Activated naive CD4-positive, alpha-beta T cell treated with anti-CD3 and anti-CD28 coated beads, Interleukin-2, amount 50 U/mL, for 24 hours (primary cell): ENCODE results near the gene PHLDB3.
"Not testable (repeated sequence)": the region's sequence is repeated elsewhere in the genome, so short reads cannot be mapped to it uniquely, and the experiment has no call there.

Experiments used
- H3K27ac Mint-ChIP-seq: one replicate; pipeline ENCODE4 v1.8.0; 2021; ENCODE audit warnings: mild to moderate bottlenecking, mixed read lengths
- H3K27me3 Mint-ChIP-seq: one replicate; pipeline ENCODE4 v1.8.0; 2021; ENCODE audit warnings: mixed read lengths
- H3K36me3 Mint-ChIP-seq: one replicate; pipeline ENCODE4 v1.8.0; 2021; ENCODE audit warnings: mixed read lengths
- H3K4me1 Mint-ChIP-seq: one replicate; pipeline ENCODE4 v1.8.0; 2021; ENCODE audit warnings: mixed read lengths
- H3K4me3 Mint-ChIP-seq: one replicate; pipeline ENCODE4 v1.8.0; 2021; ENCODE audit warnings: mild to moderate bottlenecking, mixed read lengths
- H3K9me3 Mint-ChIP-seq: one replicate; pipeline ENCODE4 v1.8.0; 2021; ENCODE audit warnings: mixed read lengths

The PHLDB3 gene

GRCh38 chr19:43534305-43534815, 29.8 kb upstream of the PHLDB3 start:
- Mint-ChIP-seq H3K36me3 (peaks cover 15% of the 10 kb centered on the region), H3K4me1 (peaks cover 25% of the 10 kb centered on the region), H3K27me3 (no peaks in the 10 kb centered on the region), H3K4me3 (peak overlapping the region; percentile 92), H3K9me3 (peaks cover 4% of the 10 kb centered on the region), H3K27ac (peak overlapping the region; percentile 97)

- peaks cover 25% of the 10 kb centered on the region for H3K4me1 Mint-ChIP-seq
- H3K27me3 Mint-ChIP-seq: no peaks in the 10 kb centered on the region
- H3K27ac Mint-ChIP-seq: peak overlapping the region; percentile 97
- H3K9me3 Mint-ChIP-seq: no peaks in the 10 kb centered on the region
- H3K4me3 Mint-ChIP-seq: peak overlapping the region; percentile 92
- peaks cover 10% of the 10 kb centered on the region for H3K36me3 Mint-ChIP-seq
These were observed 29.2 kb upstream of the PHLDB3 start for GRCh38 chr19:43533546-43534304.

- Mint-ChIP-seq H3K27me3 (no peaks in the 10 kb centered on the region), H3K4me1 (peaks cover 25% of the 10 kb centered on the region), H3K36me3 (peaks cover 4% of the 10 kb centered on the region), H3K27ac (peak within 1 kb of the TSS; percentile 97), H3K9me3 (no peaks in the 10 kb centered on the region), H3K4me3 (peak within 1 kb of the TSS; percentile 92)
These were observed 28.5 kb upstream of the PHLDB3 start, which contains the start of gene ZNF575 for GRCh38 chr19:43532962-43533545. Gene ZNF575, plus strand, starts transcription at chr19:43533188. Its CDS starts 1,235 bp downstream, at chr19:43534423.

GRCh38 chr19:43532571-43532961, 28.0 kb upstream of the PHLDB3 start:
- Mint-ChIP-seq H3K27ac (peak overlapping the region; percentile 84), H3K36me3 (peaks cover 4% of the 10 kb centered on the region), H3K27me3 (no peaks in the 10 kb centered on the region), H3K9me3 (no peaks in the 10 kb centered on the region), H3K4me3 (peak overlapping the region; percentile 92), H3K4me1 (peaks cover 25% of the 10 kb centered on the region)

GRCh38 chr19:43527860-43528622, 23.5 kb upstream of the PHLDB3 start:
- Mint-ChIP-seq H3K36me3 (no peaks in the 10 kb centered on the region), H3K27ac (peak overlapping the region; percentile 8), H3K27me3 (no peaks in the 10 kb centered on the region), H3K4me1 (peaks cover 26% of the 10 kb centered on the region), H3K4me3 (no peak overlapping the region), H3K9me3 (no peaks in the 10 kb centered on the region)

GRCh38 chr19:43526884-43527859, 22.6 kb upstream of the PHLDB3 start, which contains the start of gene ETHE1:
Gene ETHE1, minus strand, starts transcription at chr19:43527201. Its CDS starts 24 bp downstream, at chr19:43527177.
- H3K9me3 Mint-ChIP-seq: no peaks in the 10 kb centered on the region
- H3K27me3 Mint-ChIP-seq: no peaks in the 10 kb centered on the region
- H3K36me3 Mint-ChIP-seq: no peaks in the 10 kb centered on the region

GRCh38 chr19:43525836-43526771, 21.6 kb upstream of the PHLDB3 start:
- peaks cover 21% of the 10 kb centered on the region for H3K4me1 Mint-ChIP-seq
- H3K9me3 Mint-ChIP-seq: no peaks in the 10 kb centered on the region
- peak overlapping the region; percentile 96 for H3K4me3 Mint-ChIP-seq
- no peaks in the 10 kb centered on the region for H3K36me3 Mint-ChIP-seq
- H3K27me3 Mint-ChIP-seq: no peaks in the 10 kb centered on the region
- H3K27ac Mint-ChIP-seq: peak overlapping the region; percentile 83

More at GRCh38 chr19:43526884-43527859, 22.6 kb upstream of the PHLDB3 start, which contains the start of gene ETHE1:
- Mint-ChIP-seq H3K27ac (peak within 1 kb of the TSS; percentile 95), H3K4me3 (peak within 1 kb of the TSS; percentile 96), H3K4me1 (peaks cover 21% of the 10 kb centered on the region)

GRCh38 chr19:43524922-43525835, 20.6 kb upstream of the PHLDB3 start:
- peak overlapping the region; percentile 83 for H3K27ac Mint-ChIP-seq
- H3K4me3 Mint-ChIP-seq: peak overlapping the region; percentile 96
- peaks cover 21% of the 10 kb centered on the region for H3K4me1 Mint-ChIP-seq

GRCh38 chr19:43523696-43524095, 19.1 kb upstream of the PHLDB3 start:
- not testable (repeated sequence) for H3K36me3 Mint-ChIP-seq, H3K27me3 Mint-ChIP-seq, H3K9me3 Mint-ChIP-seq, H3K4me3 Mint-ChIP-seq, H3K27ac Mint-ChIP-seq
- H3K4me1 Mint-ChIP-seq: peaks cover 27% of the 10 kb centered on the region

More at GRCh38 chr19:43524922-43525835, 20.6 kb upstream of the PHLDB3 start:
- no peaks in the 10 kb centered on the region for H3K9me3 Mint-ChIP-seq
- no peaks in the 10 kb centered on the region for H3K36me3 Mint-ChIP-seq
- no peaks in the 10 kb centered on the region for H3K27me3 Mint-ChIP-seq

- Mint-ChIP-seq H3K27ac (peak overlapping the region; percentile 83), H3K27me3 (no peaks in the 10 kb centered on the region), H3K9me3 (no peaks in the 10 kb centered on the region)
These were observed 18.4 kb upstream of the PHLDB3 start for GRCh38 chr19:43522929-43523328.

GRCh38 chr19:43519436-43520088, 15.0 kb upstream of the PHLDB3 start:
- Mint-ChIP-seq H3K9me3 (no peaks in the 10 kb centered on the region), H3K4me3 (peak overlapping the region; percentile 1), H3K27ac (peak overlapping the region; percentile 5), H3K4me1 (peaks cover 16% of the 10 kb centered on the region), H3K36me3 (no peaks in the 10 kb centered on the region), H3K27me3 (no peaks in the 10 kb centered on the region)

More at GRCh38 chr19:43522929-43523328, 18.4 kb upstream of the PHLDB3 start:
- H3K36me3 Mint-ChIP-seq: no peaks in the 10 kb centered on the region
- H3K4me1 Mint-ChIP-seq: peaks cover 29% of the 10 kb centered on the region
- no peak overlapping the region for H3K4me3 Mint-ChIP-seq

GRCh38 chr19:43518051-43518450, 13.5 kb upstream of the PHLDB3 start:
- Mint-ChIP-seq H3K4me3 (no peak overlapping the region), H3K27me3 (no peaks in the 10 kb centered on the region), H3K9me3 (no peaks in the 10 kb centered on the region), H3K36me3 (no peaks in the 10 kb centered on the region), H3K27ac (no peak overlapping the region), H3K4me1 (peaks cover 12% of the 10 kb centered on the region)
